Fibroblast of villous mesenchyme (primary cell): Measurements from ENCODE around the gene MTMR3. TPM values are rescaled to one million over a fixed set of nuclear protein-coding genes. Genes with fewer than 3 reads are reported as not detected.
"Not testable (repeated sequence)": the region's sequence is repeated elsewhere in the genome, so short reads cannot be mapped to it uniquely, and the experiment has no call there.

Experiments used
- DNase-seq: peaks from one replicate; pipeline ENCODE4 v3.0.0-alpha.2; 2010; ENCODE audit warnings: low read depth
- H3K4me3 ChIP-seq: 2 replicates; pipeline ENCODE4 v1.5.1; 2011; ENCODE audit warnings: low read depth, mild to moderate bottlenecking, low read length
- total RNA-seq: library from RNA; depleted of rRNA; stranded (reverse); fragments of >200 nt; gene quantifications from 2 replicates; pipeline ENCODE4 v1.2.3, GENCODE V29; 2012
- TF ChIP-seq, protein P1 (sequence below): IDR thresholded peaks from 2 replicates; pipeline ENCODE4 v1.5.1; 2012; ENCODE audit warnings: low read depth, mild to moderate bottlenecking, low read length; ENCODE audit not compliant: insufficient read depth

Gene MTMR3
- total RNA-seq, 1 donor, result 51.4 TPM

DNA sequence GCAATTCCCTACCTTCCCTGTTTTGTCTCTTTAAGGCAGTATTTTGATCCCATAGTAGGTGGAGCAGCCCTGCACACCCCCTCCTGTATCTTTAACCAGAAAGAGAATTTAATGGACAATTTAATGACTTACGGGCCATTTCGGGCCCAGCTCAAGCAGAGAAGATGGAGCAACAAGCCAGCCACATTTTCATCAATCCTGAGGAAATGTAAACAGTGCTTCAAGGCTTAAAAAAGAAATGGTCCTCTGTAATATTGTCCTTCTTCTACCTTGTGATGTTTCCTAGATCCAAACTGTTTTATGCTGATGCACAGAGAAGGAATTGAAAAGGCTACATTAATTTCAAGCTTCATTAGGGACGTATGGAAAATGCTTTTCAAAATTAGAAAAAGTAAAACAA is 88.6 kb downstream of the MTMR3 start:
- H3K4me3 ChIP-seq, result no peak overlapping the region
- no peak for DNase-seq
- TF ChIP-seq, protein P1, sequence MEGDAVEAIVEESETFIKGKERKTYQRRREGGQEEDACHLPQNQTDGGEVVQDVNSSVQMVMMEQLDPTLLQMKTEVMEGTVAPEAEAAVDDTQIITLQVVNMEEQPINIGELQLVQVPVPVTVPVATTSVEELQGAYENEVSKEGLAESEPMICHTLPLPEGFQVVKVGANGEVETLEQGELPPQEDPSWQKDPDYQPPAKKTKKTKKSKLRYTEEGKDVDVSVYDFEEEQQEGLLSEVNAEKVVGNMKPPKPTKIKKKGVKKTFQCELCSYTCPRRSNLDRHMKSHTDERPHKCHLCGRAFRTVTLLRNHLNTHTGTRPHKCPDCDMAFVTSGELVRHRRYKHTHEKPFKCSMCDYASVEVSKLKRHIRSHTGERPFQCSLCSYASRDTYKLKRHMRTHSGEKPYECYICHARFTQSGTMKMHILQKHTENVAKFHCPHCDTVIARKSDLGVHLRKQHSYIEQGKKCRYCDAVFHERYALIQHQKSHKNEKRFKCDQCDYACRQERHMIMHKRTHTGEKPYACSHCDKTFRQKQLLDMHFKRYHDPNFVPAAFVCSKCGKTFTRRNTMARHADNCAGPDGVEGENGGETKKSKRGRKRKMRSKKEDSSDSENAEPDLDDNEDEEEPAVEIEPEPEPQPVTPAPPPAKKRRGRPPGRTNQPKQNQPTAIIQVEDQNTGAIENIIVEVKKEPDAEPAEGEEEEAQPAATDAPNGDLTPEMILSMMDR, result no peak

DNA sequence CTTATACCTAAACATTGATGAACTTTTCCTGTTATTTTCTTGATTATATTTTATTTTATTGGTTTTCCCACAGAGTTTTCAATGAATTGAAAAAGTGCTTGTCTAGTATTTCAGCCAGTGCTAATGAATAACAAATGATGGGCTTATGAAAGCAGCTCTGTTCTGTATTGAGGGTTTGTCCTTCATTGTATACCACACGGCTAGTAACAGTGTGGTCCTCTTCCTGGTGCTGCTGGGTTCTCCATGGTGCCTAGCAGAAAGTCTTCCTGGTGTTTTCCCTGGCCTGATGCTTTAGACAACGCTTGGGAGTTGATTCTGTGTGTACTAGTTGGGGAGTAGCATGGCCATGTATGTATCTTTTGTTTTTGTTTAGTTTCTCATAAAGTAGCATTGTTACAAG is 89.1 kb downstream of the MTMR3 start:
- TF ChIP-seq, protein P1, result no peak
- no peak for DNase-seq
- H3K4me3 ChIP-seq, result no peak overlapping the region

DNA sequence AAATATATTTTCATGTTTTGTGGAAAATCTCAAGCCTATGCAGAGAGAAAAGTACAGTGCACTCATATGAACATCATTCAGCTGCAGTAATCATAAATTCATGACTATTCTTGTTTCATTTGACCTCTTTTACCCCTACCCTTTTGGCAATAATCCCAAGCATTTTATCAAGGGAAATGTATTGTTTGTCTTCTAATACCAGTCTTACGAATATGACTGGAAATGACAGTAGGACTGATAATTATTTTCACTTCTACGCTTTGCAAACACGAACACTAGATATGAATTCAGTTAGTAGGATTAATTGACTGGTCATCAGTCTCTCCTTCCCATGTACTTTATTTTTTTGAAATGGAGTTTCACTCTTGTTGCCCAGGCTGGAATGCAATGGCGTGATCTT is 90.3 kb downstream of the MTMR3 start:
- no peak for DNase-seq
- TF ChIP-seq, protein P1, result no peak
- H3K4me3 ChIP-seq, result no peak overlapping the region

DNA sequence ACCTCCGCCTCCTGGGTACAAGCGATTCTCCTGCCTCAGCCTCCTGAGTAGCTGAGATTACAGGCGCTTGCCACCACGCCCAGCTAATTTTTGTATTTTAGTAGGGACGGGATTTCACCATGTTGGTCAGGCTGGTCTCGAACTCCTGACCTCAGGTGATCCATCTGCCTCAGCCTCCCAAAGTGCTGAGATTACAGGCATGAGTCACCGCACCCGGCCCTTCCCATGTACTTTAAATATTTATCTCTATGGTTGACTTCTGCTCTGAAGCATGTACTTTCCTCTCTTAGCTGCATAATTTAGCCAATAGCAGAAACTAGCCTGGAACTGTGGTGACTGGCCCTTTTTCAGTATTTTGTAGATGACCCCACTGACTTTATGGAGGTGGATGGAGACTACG is 90.7 kb downstream of the MTMR3 start:
- H3K4me3 ChIP-seq, result not testable (repeated sequence)
- DNase-seq, result peak; percentile 66

GRCh38 chr22:29975494-29975893 is 92.5 kb downstream of the MTMR3 start:
- no peak for DNase-seq
- H3K4me3 ChIP-seq, result no peak overlapping the region
- TF ChIP-seq, protein P1, result no peak

DNA sequence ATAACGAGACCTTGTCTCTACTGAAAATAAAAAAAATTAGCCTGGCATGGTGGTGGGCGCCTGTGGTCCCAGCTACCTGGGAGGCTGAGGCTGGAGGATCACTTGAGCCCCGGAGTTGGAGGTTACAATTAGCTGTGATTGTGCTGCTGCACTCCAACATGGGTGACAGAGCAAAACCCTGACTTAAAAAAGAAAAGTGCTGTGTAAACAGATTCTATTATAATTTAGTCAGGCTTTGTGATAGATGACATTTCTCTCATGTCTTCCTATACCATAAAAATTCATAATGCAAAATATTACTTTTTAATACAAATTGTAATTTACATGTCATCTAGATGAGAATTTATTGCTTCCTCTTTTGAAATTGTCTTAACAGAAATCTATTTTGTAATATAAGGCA is 94.1 kb downstream of the MTMR3 start:
- TF ChIP-seq, protein P1, result no peak
- no peak for DNase-seq
- no peak overlapping the region for H3K4me3 ChIP-seq

DNA sequence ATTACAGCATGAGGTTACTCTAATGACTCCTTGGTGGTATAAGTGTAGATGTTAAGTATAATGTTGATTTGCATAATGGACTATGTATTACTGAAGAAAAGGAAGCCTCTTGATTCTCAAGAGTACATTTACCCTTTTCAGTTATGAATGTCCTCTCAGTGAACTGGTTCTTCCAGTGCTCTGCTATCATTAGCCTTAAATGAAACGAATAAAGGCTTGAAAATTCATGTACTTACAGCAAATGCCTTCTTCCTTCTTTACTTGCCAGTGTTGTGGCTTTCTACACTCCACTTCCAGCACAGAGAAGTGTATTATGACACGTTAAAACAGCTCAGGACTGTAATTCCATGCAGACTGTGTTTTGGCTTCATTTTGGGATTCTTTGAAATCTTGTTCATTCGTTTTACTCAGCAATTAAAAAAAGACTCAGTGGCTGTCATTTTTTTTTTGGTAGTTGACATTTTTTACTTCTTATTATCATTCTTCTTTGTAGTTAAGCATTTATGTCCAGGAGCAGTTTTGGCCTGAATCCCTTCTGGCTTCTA is 96.9 kb downstream of the MTMR3 start:
- no peak overlapping the region for H3K4me3 ChIP-seq
- DNase-seq, result peak; percentile 79
- TF ChIP-seq, protein P1, result no peak
